ENCODE measurements around the gene LRMDA. TPM values are rescaled to one million over a fixed set of nuclear protein-coding genes. Genes with fewer than 3 reads are reported as not detected.
A peak's percentile ranks its signal among the peaks of the same experiment; 100 is the strongest.
"Not testable (repeated sequence)": the region's sequence is repeated elsewhere in the genome, so short reads cannot be mapped to it uniquely, and the experiment has no call there.

LRMDA gene
- total RNA-seq, 1 donor from 2014 or later, result 0.96 TPM

DNA sequence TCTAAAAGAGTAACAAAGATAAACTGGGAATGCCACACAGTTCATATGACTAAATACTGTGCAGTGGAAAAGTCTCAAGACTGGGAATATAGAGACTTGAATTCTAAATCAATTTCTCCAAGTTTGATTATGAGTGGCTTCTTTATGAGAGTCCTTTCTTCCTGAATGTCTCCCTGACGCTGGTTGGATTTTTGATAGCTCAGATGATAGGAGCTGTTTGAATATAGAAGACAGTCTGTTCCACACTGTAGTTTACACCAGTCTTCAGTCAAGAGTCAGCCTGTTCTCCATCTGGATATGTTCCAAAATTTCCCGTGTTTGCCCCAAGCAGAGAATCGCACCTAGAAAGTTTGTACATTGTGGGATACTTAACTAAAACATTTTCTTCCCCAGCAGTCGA, 173.7 kb downstream of the LRMDA start:
- DNase-seq (ENCODE audit: low spot score in 2 of 2), result no peak
- H3K4me1 ChIP-seq, result peaks cover 0 to 9% of the 10 kb centered on the region in 2 donors
- no peak overlapping the region for H3K4me3 ChIP-seq
- intact Hi-C loops (cut with DNase I), result no loop called here
- H3K27me3 ChIP-seq, result no peaks in the 10 kb centered on the region
- no peak overlapping the region for H3K27ac ChIP-seq
- H3K9me3 ChIP-seq, result no peaks in the 10 kb centered on the region
- TF ChIP-seq, protein P1, sequence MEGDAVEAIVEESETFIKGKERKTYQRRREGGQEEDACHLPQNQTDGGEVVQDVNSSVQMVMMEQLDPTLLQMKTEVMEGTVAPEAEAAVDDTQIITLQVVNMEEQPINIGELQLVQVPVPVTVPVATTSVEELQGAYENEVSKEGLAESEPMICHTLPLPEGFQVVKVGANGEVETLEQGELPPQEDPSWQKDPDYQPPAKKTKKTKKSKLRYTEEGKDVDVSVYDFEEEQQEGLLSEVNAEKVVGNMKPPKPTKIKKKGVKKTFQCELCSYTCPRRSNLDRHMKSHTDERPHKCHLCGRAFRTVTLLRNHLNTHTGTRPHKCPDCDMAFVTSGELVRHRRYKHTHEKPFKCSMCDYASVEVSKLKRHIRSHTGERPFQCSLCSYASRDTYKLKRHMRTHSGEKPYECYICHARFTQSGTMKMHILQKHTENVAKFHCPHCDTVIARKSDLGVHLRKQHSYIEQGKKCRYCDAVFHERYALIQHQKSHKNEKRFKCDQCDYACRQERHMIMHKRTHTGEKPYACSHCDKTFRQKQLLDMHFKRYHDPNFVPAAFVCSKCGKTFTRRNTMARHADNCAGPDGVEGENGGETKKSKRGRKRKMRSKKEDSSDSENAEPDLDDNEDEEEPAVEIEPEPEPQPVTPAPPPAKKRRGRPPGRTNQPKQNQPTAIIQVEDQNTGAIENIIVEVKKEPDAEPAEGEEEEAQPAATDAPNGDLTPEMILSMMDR (IDR thresholded peaks at IDR 0.05), result no peak
- H3K36me3 ChIP-seq, result no peaks in the 10 kb centered on the region

DNA sequence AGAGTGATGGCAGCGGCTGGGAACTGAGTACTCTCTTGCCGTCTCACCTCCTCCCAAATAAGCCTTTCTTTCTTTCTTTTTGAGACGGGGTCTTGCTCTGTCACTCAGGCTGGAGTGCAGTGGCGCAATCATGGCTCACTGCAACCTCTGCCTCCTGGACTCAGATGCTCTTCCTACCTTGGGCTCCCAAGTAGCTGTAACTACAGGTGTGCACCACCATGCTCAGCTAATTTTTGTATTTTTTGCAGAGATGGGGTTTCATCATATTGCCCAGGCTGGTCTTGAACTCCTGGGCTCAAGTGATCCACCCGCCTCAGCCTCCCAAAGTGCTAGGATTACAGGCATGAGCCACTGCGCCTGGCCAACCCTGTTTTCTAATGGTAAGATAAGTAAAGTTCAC, 174.4 kb downstream of the LRMDA start:
- H3K36me3 ChIP-seq; intact Hi-C loops (cut with DNase I); H3K27ac ChIP-seq; H3K9me3 ChIP-seq; DNase-seq (ENCODE audit: low spot score in 2 of 2); H3K27me3 ChIP-seq; H3K4me1 ChIP-seq; H3K4me3 ChIP-seq: not testable (repeated sequence)

DNA sequence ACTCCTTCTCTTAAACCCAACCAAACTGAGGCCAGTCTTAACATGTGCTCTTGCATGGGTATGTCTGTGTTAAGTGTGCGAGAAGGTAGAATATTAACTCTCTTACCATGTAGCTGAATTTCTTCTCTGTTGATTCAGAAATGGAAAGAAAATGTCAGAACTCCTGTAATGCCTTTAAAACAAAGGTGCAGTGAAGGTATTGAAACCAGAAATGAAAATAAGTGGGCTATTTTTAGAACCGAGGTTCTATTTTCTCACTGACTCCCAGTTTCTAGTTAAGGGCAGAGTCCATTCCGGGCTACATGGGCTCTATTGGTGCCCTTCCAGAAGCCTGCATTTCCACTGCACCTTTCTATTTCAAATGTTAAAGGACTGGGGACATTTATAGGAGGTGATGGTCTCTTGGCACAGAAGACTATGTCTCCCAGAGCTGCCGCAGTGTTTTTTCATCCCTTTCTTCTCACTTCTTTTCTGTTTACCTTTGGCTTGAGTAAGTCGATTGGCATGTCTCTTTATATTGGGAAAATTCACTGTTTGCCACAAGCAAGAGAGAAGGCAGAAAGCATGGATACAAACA, 174.9 kb downstream of the LRMDA start:
- no peak overlapping the region for H3K4me3 ChIP-seq
- intact Hi-C loops (cut with DNase I), result no loop called here

DNA sequence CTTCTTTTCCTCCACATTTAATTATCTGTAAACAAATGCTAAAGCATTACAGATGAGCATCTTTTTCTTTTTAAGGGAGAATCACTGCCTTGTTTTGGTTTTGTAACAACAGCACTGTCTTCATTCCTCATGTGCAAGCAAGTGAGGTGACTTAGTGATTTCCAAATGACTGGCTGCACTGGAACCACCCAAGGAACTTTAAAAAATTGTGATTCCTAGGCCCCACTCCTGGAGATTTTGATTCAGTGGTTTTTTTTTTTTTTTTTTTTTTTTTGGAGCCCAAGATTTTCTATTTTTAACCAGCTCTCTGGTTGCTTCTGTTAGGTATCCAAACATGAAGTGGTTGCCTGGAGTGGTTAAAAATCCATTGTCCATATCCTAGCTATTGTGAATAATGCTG, 176.2 kb downstream of the LRMDA start:
- Histone ChIP-seq H3K4me3 (no peak overlapping the region), H3K27me3 (no peaks in the 10 kb centered on the region), H3K27ac (no peak overlapping the region), H3K36me3 (no peaks in the 10 kb centered on the region), H3K4me1 (peaks cover 0 to 20% of the 10 kb centered on the region in 2 donors), H3K9me3 (no peaks in the 10 kb centered on the region)
- intact Hi-C loops (cut with DNase I), result no loop called here
- TF ChIP-seq, protein P1 (IDR thresholded peaks at IDR 0.05), result no peak
- no peak for DNase-seq (ENCODE audit: low spot score in 2 of 2)

More for the DNA sequence above, 174.9 kb downstream of the LRMDA start:
- TF ChIP-seq, protein P1 (IDR thresholded peaks at IDR 0.05), result no peak
- H3K36me3 ChIP-seq, result no peaks in the 10 kb centered on the region
- H3K27me3 ChIP-seq, result no peaks in the 10 kb centered on the region
- no peaks in the 10 kb centered on the region for H3K9me3 ChIP-seq
- no peak for DNase-seq (ENCODE audit: low spot score in 2 of 2)
- no peak overlapping the region for H3K27ac ChIP-seq
- H3K4me1 ChIP-seq, result peaks cover 0 to 9% of the 10 kb centered on the region in 2 donors

DNA sequence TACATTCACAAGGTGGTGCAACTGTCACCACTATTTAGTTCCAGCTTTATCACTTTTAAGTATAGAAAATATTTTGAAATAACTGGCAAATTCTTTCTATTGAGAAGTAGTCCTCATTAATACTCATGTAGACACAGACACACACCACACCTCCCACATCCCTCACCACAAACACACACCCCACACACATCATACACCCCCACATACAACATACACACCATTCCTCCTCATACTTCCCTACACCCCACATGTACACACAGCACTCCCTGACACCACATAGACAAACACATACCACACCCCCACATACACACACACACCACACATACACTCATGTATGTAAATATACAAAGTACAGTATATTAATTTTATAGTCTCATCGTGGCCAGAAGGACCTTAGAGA, 178.8 kb downstream of the LRMDA start:
- DNase-seq (ENCODE audit: low spot score in 2 of 2), result no peak
- Histone ChIP-seq H3K9me3 (no peaks in the 10 kb centered on the region), H3K27ac (no peak overlapping the region), H3K4me1 (peaks cover 7 to 38% of the 10 kb centered on the region in 2 donors), H3K4me3 (no peak overlapping the region), H3K36me3 (no peaks in the 10 kb centered on the region), H3K27me3 (no peaks in the 10 kb centered on the region)
- intact Hi-C loops (cut with DNase I), result no loop called here
- TF ChIP-seq, protein P1 (IDR thresholded peaks at IDR 0.05), result no peak

DNA sequence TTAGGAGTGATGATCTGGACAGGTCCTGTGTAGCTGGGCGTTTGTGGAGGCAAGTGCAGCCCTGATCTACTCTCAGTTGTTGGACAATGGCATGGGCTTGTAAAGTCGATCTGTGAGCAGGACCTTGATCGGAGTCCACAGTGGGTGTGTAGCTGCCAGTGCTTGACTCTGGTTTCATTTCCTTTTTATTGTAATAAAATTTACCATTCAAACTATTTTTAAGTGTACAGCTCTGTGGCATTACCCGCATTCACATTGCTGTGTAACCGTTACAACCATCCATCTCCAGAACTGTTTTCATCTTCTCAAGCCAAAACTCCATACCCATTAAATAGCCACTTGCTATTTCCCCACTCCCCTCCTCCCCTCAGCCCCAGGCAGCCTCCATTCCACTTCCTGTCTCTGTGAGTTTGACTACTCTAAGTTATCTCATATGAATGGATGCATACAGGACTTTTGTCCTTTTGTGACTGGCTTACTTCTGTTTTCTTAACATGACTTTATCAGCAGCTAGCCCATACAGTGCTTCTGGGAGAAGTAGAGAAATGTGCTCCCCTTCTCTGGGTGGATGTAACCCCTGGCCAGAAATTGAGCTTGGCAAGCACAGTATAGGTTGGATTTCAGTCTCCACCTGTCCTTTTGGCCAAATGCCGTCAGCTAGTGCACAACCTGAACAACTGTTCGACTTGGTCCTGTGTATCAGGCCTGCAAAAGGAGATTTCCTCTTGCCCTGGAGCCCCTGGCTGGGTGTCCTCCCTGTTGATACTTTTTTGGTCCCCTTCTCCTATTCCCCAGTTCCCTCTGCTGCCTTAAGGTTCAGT, 180.0 kb downstream of the LRMDA start:
- Histone ChIP-seq H3K4me3 (no peak overlapping the region), H3K27me3 (no peaks in the 10 kb centered on the region), H3K9me3 (no peaks in the 10 kb centered on the region), H3K4me1 (peaks cover 7 to 37% of the 10 kb centered on the region in 2 donors), H3K27ac (peak overlapping the region in 1 of 2 donors; percentile 43), H3K36me3 (no peaks in the 10 kb centered on the region)
- no peak for DNase-seq (ENCODE audit: low spot score in 2 of 2)
- TF ChIP-seq, protein P1 (IDR thresholded peaks at IDR 0.05), result no peak
- intact Hi-C loops (cut with DNase I), result no loop called here

All from ascending aorta (tissue), 2 donors.